ENCODE data around the gene FAM184B.

DNA sequence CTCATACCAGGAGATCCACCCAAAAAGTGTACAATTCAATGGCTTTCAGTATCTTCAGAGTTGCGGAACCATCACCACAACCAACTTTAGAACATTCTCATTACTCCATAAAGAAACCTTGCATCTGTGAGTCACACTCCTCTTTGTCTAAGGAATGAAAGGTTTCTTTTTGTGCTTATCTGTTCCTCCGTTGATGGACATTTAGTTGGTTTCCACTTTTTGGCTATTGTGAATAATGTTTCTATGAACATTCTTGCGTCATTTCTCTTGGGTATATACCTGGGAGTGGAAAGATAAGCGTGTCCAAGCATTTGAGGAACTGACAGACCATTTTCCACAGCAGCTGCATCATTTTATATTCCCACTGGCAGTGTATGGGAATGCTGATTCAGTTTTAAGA is 10.6 kb downstream of the FAM184B start:
- TF ChIP-seq CTCF (IDR thresholded peaks at IDR 0.05) (no peak), POLR2AphosphoS5 (IDR thresholded peaks at IDR 0.05) (no peak), EP300 (IDR thresholded peaks at IDR 0.05) (no peak)
